Forelimb muscle (tissue), 1 donor: ENCODE measurements around the gene NUP62. TPM values are rescaled to one million over a fixed set of nuclear protein-coding genes. Genes with fewer than 3 reads are reported as not detected.

Experiments used
- DNase-seq: peaks from one replicate; pipeline ENCODE4 v3.0.0-alpha.2; 2013; ENCODE audit warnings: low read depth
- polyA plus RNA-seq: library from polyadenylated mRNA; unstranded; fragments of 120-200 nt; gene quantifications from one replicate; pipeline ENCODE4 v1.2.1, GENCODE V29; 2013; ENCODE audit not compliant: insufficient read length

The NUP62 gene
- polyA plus RNA-seq, 1 donor, result 52.7 TPM

GRCh38 chr19:49904136-49904535 is 25.2 kb downstream of the NUP62 start:
- no peak for DNase-seq

GRCh38 chr19:49896863-49897621 is 32.3 kb downstream of the NUP62 start, which contains the start of gene IL4I1:
Gene IL4I1, minus strand, starts transcription at chr19:49896887. Its CDS starts 727 bp downstream, at chr19:49896160.
- no peak for DNase-seq

- no peak for DNase-seq
These were observed 33.6 kb downstream of the NUP62 start for GRCh38 chr19:49895566-49896297.

GRCh38 chr19:49894879-49895565 is 34.3 kb downstream of the NUP62 start:
- DNase-seq, result no peak

- DNase-seq, result no peak
These were observed 35.2 kb downstream of the NUP62 start for GRCh38 chr19:49894011-49894664.

GRCh38 chr19:49892716-49893115 is 36.6 kb downstream of the NUP62 start:
- DNase-seq, result no peak

GRCh38 chr19:49891393-49891792 is 37.9 kb downstream of the NUP62 start:
- no peak for DNase-seq

- DNase-seq, result no peak
These were observed 38.7 kb downstream of the NUP62 start for GRCh38 chr19:49890349-49891311.

GRCh38 chr19:49889687-49890348 is 39.5 kb downstream of the NUP62 start:
- no peak for DNase-seq

GRCh38 chr19:49889038-49889686 is 40.1 kb downstream of the NUP62 start:
- no peak for DNase-seq

GRCh38 chr19:49888510-49888824 is 40.8 kb downstream of the NUP62 start:
- DNase-seq, result no peak

GRCh38 chr19:49887665-49888509 is 41.4 kb downstream of the NUP62 start:
- DNase-seq, result no peak

GRCh38 chr19:49887037-49887664 is 42.2 kb downstream of the NUP62 start:
- no peak for DNase-seq

- no peak for DNase-seq
These were observed 44.5 kb downstream of the NUP62 start for GRCh38 chr19:49884760-49885159.

- DNase-seq, result no peak
These were observed 45.2 kb downstream of the NUP62 start for GRCh38 chr19:49884109-49884508.

GRCh38 chr19:49883094-49883493 is 46.2 kb downstream of the NUP62 start:
- no peak for DNase-seq

GRCh38 chr19:49882643-49883042 is 46.7 kb downstream of the NUP62 start:
- DNase-seq, result no peak

- no peak for DNase-seq
These were observed 47.5 kb downstream of the NUP62 start for GRCh38 chr19:49881672-49882394.
